Prostate gland (tissue), 2 donors: ENCODE measurements around the gene ABCB11.

Experiments
- CTCF ChIP-seq, 4 experiments: fragments of 200-600 bp in 2 of 4; fragments of 450-650 bp in 2 of 4; sonication (generic) in 2 of 4; IDR thresholded peaks; 1 replicate in 3 of 4; 2 replicates in 1 of 4; pipeline ENCODE4 v1.5.1; 2016 to 2019; ENCODE audit warnings: antibody characterized with exemption in 4 of 4, mild to moderate bottlenecking in 2 of 4, moderate library complexity in 2 of 4
- POLR2A ChIP-seq: fragments of 450-650 bp; IDR thresholded peaks from one replicate; pipeline ENCODE4 v1.6.1; 2016; ENCODE audit warnings: antibody characterized with exemption, mild to moderate bottlenecking
- POLR2AphosphoS5 ChIP-seq: sonication (generic); formaldehyde crosslinking; IDR thresholded peaks from one replicate; pipeline ENCODE4 v1.6.1; 2017; ENCODE audit warnings: antibody characterized with exemption

GRCh38 chr2:168992591-168993349 lies 38.4 kb downstream of the ABCB11 start:
- TF ChIP-seq CTCF (IDR thresholded peaks at IDR 0.05) (no peak), POLR2AphosphoS5 (no peak), POLR2A (no peak)
